GM10266 (cell line): ENCODE data around the gene MAGEA12.
"Not testable (repeated sequence)": the region's sequence is repeated elsewhere in the genome, so short reads cannot be mapped to it uniquely, and the experiment has no call there.

Experiments used
- DNase-seq: peaks from one replicate; pipeline ENCODE4 v3.0.0; 2012; ENCODE audit errors: extremely low spot score
- TF ChIP-seq, protein P1 (sequence below): IDR thresholded peaks from 2 replicates; pipeline ENCODE4 v1.5.1; 2012; ENCODE audit warnings: mild to moderate bottlenecking, low read depth; ENCODE audit not compliant: control insufficient read depth, insufficient read depth; ENCODE audit errors: missing control alignments

MAGEA12 gene

DNA sequence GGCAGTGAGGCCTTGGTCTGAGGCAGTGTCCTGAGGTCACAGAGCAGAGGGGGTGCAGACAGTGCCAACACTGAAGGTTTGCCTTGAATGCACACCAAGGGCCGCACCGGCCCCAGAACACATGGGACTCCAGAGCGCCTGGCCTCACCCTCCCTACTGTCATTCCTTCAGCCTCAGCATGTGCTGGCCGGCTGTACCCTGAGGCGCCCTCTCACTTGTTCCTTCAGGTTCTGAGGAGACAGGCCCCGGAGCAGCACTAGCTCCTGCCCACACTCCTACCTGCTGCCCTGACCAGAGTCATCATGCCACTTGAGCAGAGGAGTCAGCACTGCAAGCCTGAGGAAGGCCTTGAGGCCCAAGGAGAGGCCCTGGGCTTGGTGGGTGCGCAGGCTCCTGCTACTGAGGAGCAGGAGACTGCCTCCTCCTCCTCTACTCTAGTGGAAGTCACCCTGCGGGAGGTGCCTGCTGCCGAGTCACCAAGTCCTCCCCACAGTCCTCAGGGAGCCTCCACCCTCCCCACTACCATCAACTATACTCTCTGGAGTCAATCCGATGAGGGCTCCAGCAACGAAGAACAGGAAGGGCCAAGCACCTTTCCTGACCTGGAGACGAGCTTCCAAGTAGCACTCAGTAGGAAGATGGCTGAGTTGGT lies 2.4 kb downstream of the MAGEA12 start:
- TF ChIP-seq, protein P1, sequence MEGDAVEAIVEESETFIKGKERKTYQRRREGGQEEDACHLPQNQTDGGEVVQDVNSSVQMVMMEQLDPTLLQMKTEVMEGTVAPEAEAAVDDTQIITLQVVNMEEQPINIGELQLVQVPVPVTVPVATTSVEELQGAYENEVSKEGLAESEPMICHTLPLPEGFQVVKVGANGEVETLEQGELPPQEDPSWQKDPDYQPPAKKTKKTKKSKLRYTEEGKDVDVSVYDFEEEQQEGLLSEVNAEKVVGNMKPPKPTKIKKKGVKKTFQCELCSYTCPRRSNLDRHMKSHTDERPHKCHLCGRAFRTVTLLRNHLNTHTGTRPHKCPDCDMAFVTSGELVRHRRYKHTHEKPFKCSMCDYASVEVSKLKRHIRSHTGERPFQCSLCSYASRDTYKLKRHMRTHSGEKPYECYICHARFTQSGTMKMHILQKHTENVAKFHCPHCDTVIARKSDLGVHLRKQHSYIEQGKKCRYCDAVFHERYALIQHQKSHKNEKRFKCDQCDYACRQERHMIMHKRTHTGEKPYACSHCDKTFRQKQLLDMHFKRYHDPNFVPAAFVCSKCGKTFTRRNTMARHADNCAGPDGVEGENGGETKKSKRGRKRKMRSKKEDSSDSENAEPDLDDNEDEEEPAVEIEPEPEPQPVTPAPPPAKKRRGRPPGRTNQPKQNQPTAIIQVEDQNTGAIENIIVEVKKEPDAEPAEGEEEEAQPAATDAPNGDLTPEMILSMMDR: no peak
- DNase-seq: no peak

DNA sequence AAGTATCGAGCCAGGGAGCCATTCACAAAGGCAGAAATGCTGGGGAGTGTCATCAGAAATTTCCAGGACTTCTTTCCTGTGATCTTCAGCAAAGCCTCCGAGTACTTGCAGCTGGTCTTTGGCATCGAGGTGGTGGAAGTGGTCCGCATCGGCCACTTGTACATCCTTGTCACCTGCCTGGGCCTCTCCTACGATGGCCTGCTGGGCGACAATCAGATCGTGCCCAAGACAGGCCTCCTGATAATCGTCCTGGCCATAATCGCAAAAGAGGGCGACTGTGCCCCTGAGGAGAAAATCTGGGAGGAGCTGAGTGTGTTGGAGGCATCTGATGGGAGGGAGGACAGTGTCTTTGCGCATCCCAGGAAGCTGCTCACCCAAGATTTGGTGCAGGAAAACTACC lies 3.0 kb downstream of the MAGEA12 start:
- not testable (repeated sequence) for DNase-seq

GRCh38 chrX:152738560-152738959 lies 5.0 kb downstream of the MAGEA12 start:
- no peak for DNase-seq
- TF ChIP-seq, protein P1: no peak

DNA sequence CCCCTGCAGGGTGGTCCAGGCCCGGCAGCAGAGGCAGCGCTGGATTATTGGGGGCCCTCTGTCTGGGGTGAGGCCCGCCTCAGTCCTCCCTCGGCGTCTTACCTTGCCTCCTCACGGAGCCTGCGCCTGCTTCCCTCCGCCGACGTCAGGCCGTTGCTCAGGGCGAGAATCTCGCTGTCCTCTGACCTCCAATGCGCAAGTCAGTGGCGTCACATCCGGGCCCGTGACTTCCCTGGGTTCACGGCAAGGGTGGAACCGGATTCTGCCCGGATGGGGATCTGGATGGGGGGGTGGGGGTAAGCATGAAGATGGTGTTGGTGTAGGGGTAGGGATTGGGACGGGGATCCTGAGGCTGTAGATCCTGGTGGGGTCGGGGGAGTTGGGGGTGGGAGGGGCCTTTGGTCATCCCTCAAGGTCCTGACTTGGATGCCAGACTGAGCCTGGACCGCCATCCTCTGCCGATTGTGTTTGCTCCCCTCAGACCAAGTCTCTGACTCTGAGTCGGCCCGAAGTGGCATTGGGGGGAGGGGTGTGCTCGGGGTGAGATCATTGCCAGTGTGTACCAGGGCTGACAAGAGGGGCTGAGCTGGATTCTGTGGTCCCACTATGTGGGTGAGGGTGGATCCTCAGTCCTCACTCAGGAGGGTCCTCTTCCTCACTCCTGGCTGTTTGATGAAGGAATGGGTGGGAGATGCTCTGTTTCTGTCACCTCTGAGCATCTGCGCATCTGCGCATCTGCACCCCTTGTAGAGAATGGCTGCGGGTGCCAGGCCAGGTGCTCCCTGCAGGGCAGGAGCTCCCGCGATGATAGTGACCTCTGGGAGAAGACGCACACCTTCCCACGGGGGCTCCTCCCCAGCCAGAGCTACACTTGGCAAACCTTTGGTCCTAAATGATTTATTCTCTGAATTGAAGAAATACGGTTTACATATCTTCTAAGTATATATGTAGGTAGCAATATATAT lies 20.4 kb downstream of the MAGEA12 start, which contains the start of gene MAGEA2:
Gene MAGEA2 (minus strand): TSS at position 157 of the 965 bp plus-strand sequence. CDS start 2,479 bp downstream, outside the sequence.
- not testable (repeated sequence) for DNase-seq

DNA sequence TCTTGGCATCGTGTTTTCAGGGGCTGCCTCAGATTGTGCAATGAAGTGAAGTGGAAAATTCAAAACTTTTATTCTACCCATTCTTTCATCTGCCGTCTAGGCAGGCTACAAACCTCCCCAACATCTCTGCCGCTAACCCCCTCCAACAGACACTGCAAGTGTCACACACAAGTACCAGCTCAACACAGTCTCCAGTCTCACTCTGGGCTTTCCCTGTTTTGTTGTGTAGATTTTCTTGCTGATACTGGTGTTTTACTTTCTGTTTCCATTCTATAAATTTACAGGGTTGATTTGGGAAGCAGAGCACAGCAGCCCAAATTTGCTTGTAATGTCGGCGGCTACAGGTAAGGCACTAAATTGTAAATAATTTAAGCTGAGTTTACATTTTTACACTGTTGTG lies 21.3 kb downstream of the MAGEA12 start:
- DNase-seq: not testable (repeated sequence)

DNA sequence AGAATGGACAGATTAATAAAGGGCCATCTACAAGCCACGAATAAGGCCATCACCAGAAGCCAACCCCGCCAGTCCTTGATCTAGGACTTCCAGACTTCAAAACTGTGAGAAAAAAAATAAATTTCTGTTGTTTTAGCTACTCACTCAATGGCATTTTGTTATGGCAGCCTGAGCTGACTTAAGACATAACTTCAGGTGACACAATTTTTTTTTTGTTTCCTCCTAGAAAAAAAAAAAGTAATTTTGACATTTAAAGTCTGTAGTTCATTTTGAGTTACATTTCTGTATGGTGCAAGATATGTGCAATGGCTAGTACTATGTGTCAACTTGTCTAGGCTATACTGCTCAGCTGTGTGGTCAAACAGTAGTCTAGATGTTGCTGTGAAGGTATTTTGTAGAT lies 25.4 kb downstream of the MAGEA12 start, which contains the start of gene CSAG3:
Gene CSAG3 (plus strand): TSS at position 301 of the 400 bp plus-strand sequence.
- not testable (repeated sequence) for DNase-seq

DNA sequence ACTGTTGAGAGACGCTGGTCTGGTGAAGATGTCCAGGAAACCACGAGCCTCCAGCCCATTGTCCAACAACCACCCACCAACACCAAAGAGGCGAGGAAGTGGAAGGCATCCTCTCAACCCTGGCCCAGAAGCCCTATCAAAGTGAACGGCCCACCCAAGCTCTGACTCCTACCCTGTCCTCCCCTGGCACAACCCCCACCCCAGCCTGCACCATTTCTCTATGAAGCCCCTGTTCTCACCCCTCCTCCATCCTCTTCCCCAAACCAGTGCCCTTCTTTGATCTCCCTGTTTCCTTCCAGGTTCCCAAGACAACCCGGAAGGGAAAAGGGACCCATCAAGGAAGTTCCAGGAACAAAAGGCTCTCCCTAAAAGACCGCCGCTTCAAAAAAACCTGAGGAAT lies 26.0 kb downstream of the MAGEA12 start:
- not testable (repeated sequence) for DNase-seq

DNA sequence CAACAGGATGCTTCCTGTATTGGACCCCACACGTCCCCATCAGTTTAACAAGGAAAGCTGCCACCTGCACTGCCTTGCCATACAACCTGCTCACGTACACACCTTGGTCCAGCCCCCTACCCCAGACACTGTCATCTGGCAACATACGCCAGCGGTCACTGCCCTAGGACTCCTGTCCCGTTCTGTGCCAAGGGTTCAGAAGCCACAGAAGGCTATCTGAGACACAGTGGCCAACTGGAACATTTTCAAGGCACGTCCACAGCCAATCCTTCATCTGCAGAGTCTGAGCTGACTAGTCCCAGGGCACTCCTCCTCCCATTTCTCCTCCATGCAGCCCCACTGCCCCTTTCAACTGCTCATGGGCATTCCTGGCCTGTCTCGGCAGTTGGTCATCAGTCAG lies 28.0 kb downstream of the MAGEA12 start:
- DNase-seq: not testable (repeated sequence)

DNA sequence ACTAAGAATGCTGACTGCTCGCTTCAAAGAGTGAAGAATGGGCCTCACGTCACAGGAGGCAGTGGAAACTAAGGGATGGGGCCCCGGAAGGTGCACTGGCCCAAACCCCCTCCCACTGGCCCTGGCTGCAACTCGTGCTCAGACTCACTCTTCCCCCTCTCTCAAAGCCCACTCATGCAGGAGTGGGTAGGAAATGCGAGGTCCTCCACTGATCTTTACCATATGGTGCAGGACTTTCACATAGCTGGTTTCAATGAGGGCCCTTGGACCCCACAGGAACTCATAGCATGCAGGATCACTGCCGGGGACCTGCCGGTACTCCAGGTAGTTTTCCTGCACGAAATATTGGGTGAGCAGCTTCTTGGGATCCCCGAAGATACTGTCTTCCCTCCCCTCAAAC lies 33.0 kb downstream of the MAGEA12 start:
- DNase-seq: not testable (repeated sequence)

DNA sequence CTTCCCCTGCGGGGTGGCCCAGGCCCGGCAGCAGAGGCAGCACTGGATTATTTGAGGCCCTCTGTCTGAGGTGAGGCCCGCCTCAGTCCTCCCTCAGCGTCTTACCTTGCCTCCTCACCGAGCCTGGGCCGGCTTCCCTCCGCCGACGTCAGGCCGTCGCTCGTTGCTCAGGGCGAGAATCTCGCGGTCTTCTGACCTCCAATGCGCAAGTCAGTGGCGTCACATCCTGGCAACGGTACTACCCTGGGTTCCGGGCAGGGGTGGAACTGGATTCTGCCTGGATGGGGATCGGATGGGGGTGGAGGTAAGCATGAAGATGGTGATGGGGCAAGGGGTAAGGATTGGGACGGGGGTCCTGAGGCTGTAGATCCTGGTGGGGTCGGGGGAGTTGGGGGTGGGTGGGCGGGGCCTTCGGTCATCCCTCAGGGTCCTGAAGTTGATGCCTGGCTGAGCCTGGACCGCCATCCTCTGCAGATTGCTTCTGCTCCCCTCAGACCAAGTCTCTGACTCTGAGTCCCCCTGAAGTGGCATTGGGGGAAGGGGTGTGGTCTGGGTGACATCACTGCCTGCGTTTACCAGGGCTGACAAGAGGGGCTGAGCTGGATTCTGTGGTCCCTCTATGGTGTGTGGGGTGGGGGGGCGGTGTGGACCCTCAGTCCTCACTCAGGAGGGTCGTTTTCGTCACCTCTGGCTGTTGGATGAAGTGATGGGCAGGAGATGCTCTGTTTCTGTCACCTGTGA lies 36.2 kb downstream of the MAGEA12 start, which contains the start of gene MAGEA6:
Gene MAGEA6 (minus strand): TSS at position 141 of the 741 bp plus-strand sequence. CDS start 2,039 bp downstream, outside the sequence.
- not testable (repeated sequence) for DNase-seq

- not testable (repeated sequence) for DNase-seq
Measured at GRCh38 chrX:152787062-152787461, 53.5 kb downstream of the MAGEA12 start.
